ENCODE data around the gene REELD1.

REELD1 gene

GRCh38 chr4:146229406-146229805 is 15.1 kb downstream of the REELD1 start:
- no peak for DNase-seq

- DNase-seq: no peak
Measured at GRCh38 chr4:146232131-146232722, 17.9 kb downstream of the REELD1 start.

- DNase-seq: no peak
Measured at GRCh38 chr4:146235654-146236177, 21.4 kb downstream of the REELD1 start.

GRCh38 chr4:146236216-146236615 is 21.9 kb downstream of the REELD1 start:
- DNase-seq: no peak

- DNase-seq: no peak
Measured at GRCh38 chr4:146237092-146237491, 22.8 kb downstream of the REELD1 start.

GRCh38 chr4:146238107-146238506 is 23.8 kb downstream of the REELD1 start:
- DNase-seq: no peak

GRCh38 chr4:146243141-146243882 is 29.0 kb downstream of the REELD1 start:
- DNase-seq: no peak

GRCh38 chr4:146243883-146244277 is 29.5 kb downstream of the REELD1 start:
- no peak for DNase-seq

GRCh38 chr4:146244496-146244895 is 30.2 kb downstream of the REELD1 start:
- DNase-seq: no peak

GRCh38 chr4:146245246-146245645 is 30.9 kb downstream of the REELD1 start:
- no peak for DNase-seq

GRCh38 chr4:146245850-146246249 is 31.5 kb downstream of the REELD1 start:
- no peak for DNase-seq

- DNase-seq: no peak
Measured at GRCh38 chr4:146246381-146246780, 32.0 kb downstream of the REELD1 start.

- no peak for DNase-seq
Measured at GRCh38 chr4:146247356-146247755, 33.0 kb downstream of the REELD1 start.

GRCh38 chr4:146252969-146253611 is 38.8 kb downstream of the REELD1 start:
- no peak for DNase-seq

GRCh38 chr4:146255463-146255862 is 41.1 kb downstream of the REELD1 start:
- DNase-seq: no peak

- no peak for DNase-seq
Measured at GRCh38 chr4:146255874-146256273, 41.5 kb downstream of the REELD1 start.

GRCh38 chr4:146256328-146256727 is 42.0 kb downstream of the REELD1 start:
- no peak for DNase-seq

GRCh38 chr4:146257511-146257910 is 43.2 kb downstream of the REELD1 start:
- no peak for DNase-seq

- DNase-seq: no peak
Measured at GRCh38 chr4:146260521-146260920, 46.2 kb downstream of the REELD1 start.

GRCh38 chr4:146261041-146261440 is 46.7 kb downstream of the REELD1 start:
- DNase-seq: no peak

GRCh38 chr4:146263793-146264192 is 49.5 kb downstream of the REELD1 start:
- DNase-seq: no peak

- DNase-seq: no peak
Measured at GRCh38 chr4:146265950-146266490, 51.7 kb downstream of the REELD1 start.

GRCh38 chr4:146267826-146268225 is 53.5 kb downstream of the REELD1 start:
- no peak for DNase-seq

- DNase-seq: no peak
Measured at GRCh38 chr4:146269228-146269653, 54.9 kb downstream of the REELD1 start.

All from SHP77 (cell line).